ENCODE data around the gene BPHL. TPM values are rescaled to one million over a fixed set of nuclear protein-coding genes. Genes with fewer than 3 reads are reported as not detected.
"Not testable (repeated sequence)": the region's sequence is repeated elsewhere in the genome, so short reads cannot be mapped to it uniquely, and the experiment has no call there.

The BPHL gene
- total RNA-seq, 1 donor from 2014 or later: 27.7 TPM

DNA sequence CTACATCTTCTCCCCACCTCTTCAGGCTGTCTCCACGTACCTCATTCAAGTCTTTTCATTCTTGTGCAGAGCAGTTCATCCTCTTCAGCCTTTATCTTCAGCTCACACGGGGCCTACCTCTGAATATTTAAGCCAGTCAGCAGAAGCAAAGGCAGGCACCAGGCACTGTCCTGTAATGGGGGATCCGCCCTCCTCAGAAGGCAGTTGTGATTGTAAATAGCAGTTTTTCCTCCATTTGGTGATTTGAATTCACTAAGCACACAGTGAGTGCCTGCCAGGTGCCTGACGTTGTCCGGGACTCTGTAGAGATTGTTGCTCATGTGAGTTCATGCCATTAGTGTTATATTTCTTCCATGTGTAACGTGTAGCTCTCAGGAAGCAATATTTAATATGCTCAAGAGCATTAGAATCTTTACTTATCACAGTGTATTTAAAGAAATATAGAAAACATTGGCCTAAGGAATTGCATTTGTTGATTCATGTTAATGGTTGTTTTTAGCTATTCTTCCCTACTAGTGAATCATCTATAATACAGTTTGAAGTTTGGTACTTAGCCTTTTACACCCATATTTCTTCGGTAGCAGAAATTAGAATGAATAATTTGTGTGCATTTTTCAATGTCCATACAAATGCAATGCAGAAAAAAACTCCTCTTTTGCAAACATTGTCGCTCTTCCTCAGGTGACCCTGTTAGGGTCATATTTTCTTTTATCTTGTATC lies 17.9 kb downstream of the BPHL start:
- Mint-ChIP-seq H3K36me3 (ENCODE audit: unreplicated experiment) (peaks cover 42% of the 10 kb centered on the region), H3K9me3 (ENCODE audit: unreplicated experiment) (no peaks in the 10 kb centered on the region), H3K27ac (ENCODE audit: unreplicated experiment) (no peak overlapping the region), H3K4me3 (ENCODE audit: unreplicated experiment) (no peak overlapping the region), H3K27me3 (ENCODE audit: unreplicated experiment) (no peaks in the 10 kb centered on the region), H3K4me1 (ENCODE audit: unreplicated experiment) (peaks cover 14% of the 10 kb centered on the region)
- DNase-seq (ENCODE audit: extremely low spot score, unreplicated experiment): no peak
- TF ChIP-seq CTCF (IDR thresholded peaks at IDR 0.05): no peak

GRCh38 chr6:3137057-3137777 lies 18.7 kb downstream of the BPHL start:
- Mint-ChIP-seq H3K9me3 (ENCODE audit: unreplicated experiment) (no peaks in the 10 kb centered on the region), H3K4me3 (ENCODE audit: unreplicated experiment) (no peak overlapping the region), H3K4me1 (ENCODE audit: unreplicated experiment) (peaks cover 14% of the 10 kb centered on the region), H3K27me3 (ENCODE audit: unreplicated experiment) (no peaks in the 10 kb centered on the region), H3K27ac (ENCODE audit: unreplicated experiment) (no peak overlapping the region), H3K36me3 (ENCODE audit: unreplicated experiment) (peaks cover 35% of the 10 kb centered on the region)
- DNase-seq (ENCODE audit: extremely low spot score, unreplicated experiment): no peak
- no peak for TF ChIP-seq CTCF (IDR thresholded peaks at IDR 0.05)

DNA sequence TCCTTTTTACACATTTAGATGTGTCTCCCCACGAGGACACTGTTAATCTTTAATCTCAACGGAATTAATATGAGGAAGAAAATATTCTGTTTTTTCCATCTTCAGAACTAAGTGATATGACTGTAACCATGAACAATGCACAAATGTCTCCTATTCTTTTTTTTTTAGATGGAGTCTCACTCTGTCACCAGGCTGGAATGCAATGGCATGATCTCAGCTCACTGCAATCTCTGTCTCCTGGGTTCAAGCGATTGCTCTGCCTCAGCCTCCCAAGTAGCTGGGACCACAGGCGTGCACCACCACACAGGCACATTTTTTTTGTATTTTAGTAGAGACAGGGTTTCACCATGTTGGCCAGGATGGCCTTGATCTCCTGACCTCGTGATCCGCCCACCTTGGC lies 19.4 kb downstream of the BPHL start:
- H3K27ac Mint-ChIP-seq (ENCODE audit: unreplicated experiment); H3K27me3 Mint-ChIP-seq (ENCODE audit: unreplicated experiment); H3K9me3 Mint-ChIP-seq (ENCODE audit: unreplicated experiment); H3K4me3 Mint-ChIP-seq (ENCODE audit: unreplicated experiment); DNase-seq (ENCODE audit: extremely low spot score, unreplicated experiment): not testable (repeated sequence)
- peaks cover 14% of the 10 kb centered on the region for H3K4me1 Mint-ChIP-seq (ENCODE audit: unreplicated experiment)
- H3K36me3 Mint-ChIP-seq (ENCODE audit: unreplicated experiment): peaks cover 33% of the 10 kb centered on the region

- no peak overlapping the region for H3K4me3 Mint-ChIP-seq (ENCODE audit: unreplicated experiment)
- DNase-seq (ENCODE audit: extremely low spot score, unreplicated experiment): no peak
- no peak overlapping the region for H3K27ac Mint-ChIP-seq (ENCODE audit: unreplicated experiment)
- no peaks in the 10 kb centered on the region for H3K27me3 Mint-ChIP-seq (ENCODE audit: unreplicated experiment)
- no peak for TF ChIP-seq CTCF (IDR thresholded peaks at IDR 0.05)
- H3K36me3 Mint-ChIP-seq (ENCODE audit: unreplicated experiment): peaks cover 38% of the 10 kb centered on the region
- peaks cover 14% of the 10 kb centered on the region for H3K4me1 Mint-ChIP-seq (ENCODE audit: unreplicated experiment)
- no peaks in the 10 kb centered on the region for H3K9me3 Mint-ChIP-seq (ENCODE audit: unreplicated experiment)
Measured at GRCh38 chr6:3138341-3138740, 19.8 kb downstream of the BPHL start.

DNA sequence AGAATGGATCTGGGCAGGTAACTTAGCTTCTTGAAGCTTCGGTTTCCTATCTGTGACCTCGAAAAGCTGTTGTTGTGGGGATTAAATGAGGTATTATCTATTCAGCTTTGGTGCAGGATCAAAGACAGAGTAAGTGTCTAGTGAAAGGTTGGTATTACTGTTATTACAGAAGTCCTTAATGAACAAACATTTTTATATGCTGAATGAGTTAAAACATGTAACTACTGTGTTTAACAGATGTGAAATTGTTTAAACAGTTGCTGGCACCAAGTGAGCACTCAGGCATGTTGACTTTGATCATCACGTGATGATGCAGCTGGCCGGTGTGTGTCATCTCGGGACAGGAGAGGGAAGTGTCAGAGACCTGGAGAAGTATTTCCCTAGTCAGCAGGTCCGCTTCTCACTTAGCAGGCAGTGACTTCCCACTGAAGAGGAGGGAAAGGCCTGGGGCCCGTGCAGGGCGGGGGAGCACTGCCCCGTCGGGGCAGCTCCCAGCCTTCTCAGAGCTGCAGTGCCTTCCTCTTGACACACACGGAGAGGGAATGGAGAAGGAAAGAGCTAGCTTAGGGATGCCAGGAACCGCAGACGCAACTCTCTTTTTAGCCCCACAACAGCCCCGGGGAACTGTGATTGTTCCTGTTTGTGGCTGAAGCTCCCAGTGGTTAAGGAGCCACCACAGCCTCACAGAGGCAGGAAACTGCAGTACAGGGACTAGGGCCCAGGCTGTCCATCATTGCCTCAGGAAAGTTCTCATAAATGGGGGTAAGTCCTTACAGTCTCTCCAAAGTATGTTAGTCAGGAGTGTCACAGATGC lies 20.8 kb downstream of the BPHL start:
- Mint-ChIP-seq H3K9me3 (ENCODE audit: unreplicated experiment) (no peaks in the 10 kb centered on the region), H3K4me1 (ENCODE audit: unreplicated experiment) (peaks cover 14% of the 10 kb centered on the region), H3K27me3 (ENCODE audit: unreplicated experiment) (no peaks in the 10 kb centered on the region), H3K27ac (ENCODE audit: unreplicated experiment) (peak overlapping the region; percentile 71), H3K4me3 (ENCODE audit: unreplicated experiment) (no peak overlapping the region), H3K36me3 (ENCODE audit: unreplicated experiment) (peaks cover 40% of the 10 kb centered on the region)
- no peak for DNase-seq (ENCODE audit: extremely low spot score, unreplicated experiment)
- no peak for TF ChIP-seq CTCF (IDR thresholded peaks at IDR 0.05)
